GM12878 (cell line): Measurements from ENCODE around the gene CETN3. TPM values are rescaled to one million over a fixed set of nuclear protein-coding genes. Genes with fewer than 3 reads are reported as not detected.
A peak's percentile ranks its signal among the peaks of the same experiment; 100 is the strongest.

Experiments used
- ASH2L ChIP-seq: fragments of 300-600, 200-600 bp; sonication (generic); IDR thresholded peaks from 2 replicates; pipeline ENCODE4 v1.6.1; 2017; ENCODE audit warnings: low read depth, mild to moderate bottlenecking, borderline replicate concordance
- ATF3 ChIP-seq: IDR thresholded peaks from 2 replicates; pipeline ENCODE4 v1.6.1; 2011; ENCODE audit warnings: low read depth, mild to moderate bottlenecking, low read length, moderate library complexity, borderline replicate concordance; ENCODE audit errors: extremely low read depth
- CBFB ChIP-seq: IDR thresholded peaks from 2 replicates; pipeline ENCODE4 v1.6.1; 2016; ENCODE audit warnings: antibody characterized with exemption, low read depth
- E2F8 ChIP-seq: fragments of 450-650 bp; IDR thresholded peaks from 2 replicates; pipeline ENCODE4 v1.6.1; 2018; ENCODE audit warnings: mild to moderate bottlenecking, low read depth, moderate library complexity; ENCODE audit not compliant: partially characterized antibody
- ESRRA ChIP-seq: IDR thresholded peaks from 2 replicates; pipeline ENCODE4 v1.6.1; 2012; ENCODE audit warnings: mild to moderate bottlenecking, low read length, improper control_type of control experiment
- ETV6 ChIP-seq, 2 experiments: fragments of 450-650 bp in 1 of 2; IDR thresholded peaks in 1 of 2; conservative IDR thresholded peaks in 1 of 2; 2 replicates each; pipeline ENCODE4 v1.6.1; 2014; ENCODE audit warnings: antibody characterized with exemption in 1 of 2, borderline replicate concordance in 1 of 2, low read depth in 1 of 2, mild to moderate bottlenecking in 1 of 2, moderate library complexity in 1 of 2
- GATAD2B ChIP-seq: fragments of 450-650 bp; conservative IDR thresholded peaks from 2 replicates; pipeline ENCODE4 v1.6.1; 2017; ENCODE audit warnings: low read depth, mild to moderate bottlenecking, moderate library complexity
- HDGF ChIP-seq: fragments of 450-650 bp; IDR thresholded peaks from 2 replicates; pipeline ENCODE4 v1.6.1; 2016; ENCODE audit warnings: antibody characterized with exemption
- LARP7 ChIP-seq: fragments of 450-650 bp; IDR thresholded peaks from 2 replicates; pipeline ENCODE4 v1.6.1; 2017; ENCODE audit warnings: mild to moderate bottlenecking
- MYC ChIP-seq: IDR thresholded peaks from 2 replicates; pipeline ENCODE4 v1.6.1; 2011; ENCODE audit warnings: mild to moderate bottlenecking, low read length, moderate library complexity, inconsistent platforms; ENCODE audit not compliant: insufficient read depth, insufficient replicate concordance, insufficient read length, severe bottlenecking
- NFYA ChIP-seq: IDR thresholded peaks from 2 replicates; pipeline ENCODE4 v1.6.1; 2011; ENCODE audit warnings: low read depth, mild to moderate bottlenecking, low read length, improper control_type of control experiment, borderline replicate concordance
- NKRF ChIP-seq: fragments of 450-650 bp; conservative IDR thresholded peaks from 2 replicates; pipeline ENCODE4 v1.6.1; 2017; ENCODE audit warnings: mild to moderate bottlenecking, moderate library complexity
- NRF1 ChIP-seq: conservative IDR thresholded peaks from 2 replicates; pipeline ENCODE4 v1.6.1; 2011; ENCODE audit warnings: mild to moderate bottlenecking, low read depth, low read length, improper control_type of control experiment
- PML ChIP-seq: IDR thresholded peaks from 2 replicates; pipeline ENCODE4 v1.6.1; 2012; ENCODE audit warnings: low read length, inconsistent platforms
- POLR2AphosphoS2 ChIP-seq: IDR thresholded peaks from 2 replicates; pipeline ENCODE4 v1.6.1; 2011; ENCODE audit warnings: low read depth, mild to moderate bottlenecking, low read length, improper control_type of control experiment, moderate library complexity
- RB1 ChIP-seq: fragments of 450-650 bp; formaldehyde crosslinking; IDR thresholded peaks from 2 replicates; pipeline ENCODE4 v1.6.1; 2017; ENCODE audit warnings: mild to moderate bottlenecking, borderline replicate concordance
- RUNX3 ChIP-seq: IDR thresholded peaks from 2 replicates; pipeline ENCODE4 v1.6.1; 2012; ENCODE audit warnings: low read length, inconsistent platforms
- SMARCA5 ChIP-seq: fragments of 450-650 bp; IDR thresholded peaks from 2 replicates; pipeline ENCODE4 v1.6.1; 2017; ENCODE audit warnings: mild to moderate bottlenecking
- ZBTB40 ChIP-seq: fragments of 450-650 bp; IDR thresholded peaks from 2 replicates; pipeline ENCODE4 v1.6.1; 2016; ENCODE audit warnings: mild to moderate bottlenecking, moderate library complexity, borderline replicate concordance
- ZNF207 ChIP-seq: fragments of 450-650 bp; IDR thresholded peaks from 2 replicates; pipeline ENCODE4 v1.6.1; 2014; ENCODE audit warnings: antibody characterized with exemption, mild to moderate bottlenecking, borderline replicate concordance
- ZNF217 ChIP-seq: fragments of 450-650 bp; IDR thresholded peaks from 2 replicates; pipeline ENCODE4 v1.6.1; 2017; ENCODE audit warnings: antibody characterized with exemption, mild to moderate bottlenecking
- polyA plus RNA-seq, 11 experiments: library from polyadenylated mRNA; depleted of rRNA in 4 of 11; unstranded in 6 of 11; stranded (reverse) in 5 of 11; fragments of >200 nt; fragmentation: Nextera tagmentation in 4 of 11; fragmentation: Illumina TruSeq in 1 of 11; extraction: Ambion mirVana in 4 of 11; extraction: Trizol in 1 of 11; gene quantifications; 1 replicate in 1 of 11; 2 replicates in 10 of 11; pipeline versions ENCODE4 v1.2.1 to v1.2.3, GENCODE V29; 2011 to 2016; ENCODE audit warnings: inconsistent platforms in 2 of 11, missing spikeins in 2 of 11, low read depth in 1 of 11
- total RNA-seq, 4 experiments: library from RNA; depleted of rRNA in 3 of 4; stranded (reverse); fragments of >200 nt in 3 of 4; fragmentation: Illumina TruSeq in 1 of 4; extraction: Trizol in 1 of 4; gene quantifications; 2 replicates each; pipeline versions ENCODE4 v1.2.1 to v1.2.3, GENCODE V29; 2013 to 2021

CETN3 gene
- total and polyA plus RNA-seq, 10 of the 15 experiments (the other 5 are each of a cell fraction or from before 2014, with no cell fraction given) = 16.8 to 59.1 (median 51.8) TPM

- 0 out of 2 replicates have a peak, but pooled peaks have one; percentile 17 for TF ChIP-seq ZBTB40
- TF ChIP-seq E2F8 = no peak
- TF ChIP-seq MYC = no peak
- no peak for TF ChIP-seq ATF3
- TF ChIP-seq HDGF = no peak
- TF ChIP-seq PML = no peak
- TF ChIP-seq LARP7 = 0 out of 2 replicates have a peak, but pooled peaks have one; percentile 38
- TF ChIP-seq ZNF217 = no peak
- TF ChIP-seq NRF1 = no peak
- no peak for TF ChIP-seq GATAD2B
- TF ChIP-seq CBFB = no peak
- TF ChIP-seq NFYA = no peak
- TF ChIP-seq ASH2L = no peak
- peak; percentile 67; the same call in 1 of the 2 replicates for TF ChIP-seq NKRF
- 0 out of 2 replicates have a peak, but pooled peaks have one; percentile 9 for TF ChIP-seq RB1
- no peak for TF ChIP-seq ETV6 (conservative IDR thresholded peaks at IDR 0.05 in 1 of 2, IDR thresholded peaks at IDR 0.05 in 1 of 2; ENCODE audit: borderline replicate concordance in 1 of 2, low read depth in 1 of 2)
- TF ChIP-seq ESRRA = no peak
- TF ChIP-seq RUNX3 = no peak
- TF ChIP-seq SMARCA5 = peak; percentile 2; the same call in 1 of the 2 replicates
- peak; percentile 64; the same call in 1 of the 2 replicates for TF ChIP-seq ZNF207
- no peak for TF ChIP-seq POLR2AphosphoS2
These were observed 714 bp upstream of the CETN3 start (continued) for GRCh38 chr5:90410178-90410762.
